K562 (cell line): Measurements from ENCODE around the gene ATP8A1. TPM values are rescaled to one million over a fixed set of nuclear protein-coding genes. Genes with fewer than 3 reads are reported as not detected.

ENCODE experiments used
- ATAC-seq: fragments of 200-7000 bp; cut with Tn5 transposase; 3 replicates; pipeline ENCODE4 v1.9.1; 2020; ENCODE audit warnings: moderate library complexity
- BruUV-seq: library from RNA; stranded (reverse); fragments of 400-500 nt; replicated peaks from 2 replicates; lab custom pipeline; 2021; lab: Mats Ljungman, UMichigan
- CTCF ChIA-PET: fragments of 300-600 bp; formaldehyde crosslinking; extraction: SDS; loops from one replicate; lab custom pipeline; 2021; ENCODE audit warnings: low intra/inter-chr PET ratio; lab: Yijun Ruan, JAX
- POLR2A ChIA-PET: fragments of 300-600, 350-650 bp; sonication (Branson Sonifier 250); formaldehyde crosslinking; extraction: SDS; loops from one replicate; lab custom pipeline; 2021; ENCODE audit warnings: antibody characterized with exemption, inconsistent platforms; lab: Yijun Ruan, JAX
- DNase-seq, 4 experiments: peaks; one replicate each; pipeline versions ENCODE4 v3.0.0 to v3.0.0-alpha.2; 2011 to 2018; ENCODE audit warnings: low spot score in 3 of 4, mixed read lengths in 3 of 4; ENCODE audit errors: extremely low read depth in 1 of 4
- FAIRE-seq: peaks from 2 replicates; lab custom pipeline; 2011; peaks lifted over from hg19 to GRCh38; lab: Jason Lieb, UNC
- H2AFZ ChIP-seq: 2 replicates; pipeline ENCODE4 v1.6.0; 2011; ENCODE audit warnings: low read depth, low read length, control low read depth, inconsistent platforms
- H3K27ac ChIP-seq: fragments of 200-600 bp; 3 replicates; pipeline ENCODE4 v1.8.0; 2011; ENCODE audit warnings: low read depth, mild to moderate bottlenecking, control low read depth, inconsistent platforms, low read length, moderate library complexity, mixed read lengths; ENCODE audit errors: extremely low read depth
- H3K27me3 ChIP-seq, 2 experiments: fragments of 300-600 bp in 1 of 2; 2 replicates in 1 of 2; 3 replicates in 1 of 2; pipeline versions ENCODE4 v1.6.0 to v1.8.0; 2011; ENCODE audit warnings: inconsistent platforms in 2 of 2, low read length in 2 of 2, mild to moderate bottlenecking in 1 of 2, mixed read lengths in 1 of 2, moderate library complexity in 1 of 2; ENCODE audit not compliant: control insufficient read depth in 2 of 2, insufficient read depth in 2 of 2
- H3K36me3 ChIP-seq: fragments of 300-600 bp; 3 replicates; pipeline ENCODE4 v1.8.0; 2011; ENCODE audit warnings: mild to moderate bottlenecking, low read length, inconsistent platforms; ENCODE audit not compliant: control insufficient read depth, insufficient read depth
- H3K4me1 ChIP-seq, 2 experiments: fragments of 200-600 bp in 1 of 2; replicated peaks in 1 of 2; 2 replicates in 1 of 2; 3 replicates in 1 of 2; pipeline versions ENCODE4 v1.5.1 to v1.8.0; 2011; ENCODE audit warnings: inconsistent platforms in 2 of 2, low read length in 2 of 2, mild to moderate bottlenecking in 1 of 2, mixed read lengths in 1 of 2, moderate library complexity in 1 of 2; ENCODE audit not compliant: control insufficient read depth in 2 of 2, insufficient read depth in 2 of 2
- H3K4me2 ChIP-seq: 2 replicates; pipeline ENCODE4 v1.6.1; 2011; ENCODE audit warnings: low read length, control low read depth, inconsistent platforms, mixed read lengths; ENCODE audit not compliant: insufficient read depth
- H3K4me3 ChIP-seq: fragments of 200-600 bp; sonication (generic), shearing (Covaris generic); 2 replicates; pipeline ENCODE4 v1.5.1; 2016; ENCODE audit warnings: control low read depth, inconsistent platforms
- H3K79me2 ChIP-seq: fragments of 200-600 bp; 3 replicates; pipeline ENCODE4 v1.8.0; 2011; ENCODE audit warnings: low read length, inconsistent platforms; ENCODE audit not compliant: control insufficient read depth, insufficient read depth
- H3K9ac ChIP-seq, 2 experiments: 2 replicates each; pipeline versions ENCODE4 v1.6.0 to v1.6.1; 2011; ENCODE audit warnings: low read depth in 2 of 2, low read length in 2 of 2, control low read depth in 1 of 2, inconsistent platforms in 1 of 2, mild to moderate bottlenecking in 1 of 2, mixed read lengths in 1 of 2; ENCODE audit not compliant: insufficient read depth in 1 of 2
- H3K9me1 ChIP-seq: one replicate; pipeline ENCODE4 v1.6.0; 2011; ENCODE audit warnings: inconsistent platforms, mild to moderate bottlenecking, low read length, moderate library complexity; ENCODE audit not compliant: control insufficient read depth, insufficient read depth
- H3K9me3 ChIP-seq: replicated peaks from 2 replicates; pipeline ENCODE4 v1.5.1; 2011; ENCODE audit warnings: low read depth, low read length, inconsistent platforms; ENCODE audit not compliant: control insufficient read depth, insufficient read depth
- H4K20me1 ChIP-seq: replicated peaks from 2 replicates; pipeline ENCODE4 v1.6.1; 2011; ENCODE audit warnings: low read length, inconsistent platforms, mixed read lengths; ENCODE audit not compliant: control insufficient read depth, insufficient read depth
- ADNP ChIP-seq: fragments of 200-800 bp; sonication (Bioruptor generic); IDR thresholded peaks from 2 replicates; pipeline ENCODE4 v1.6.1; 2016; ENCODE audit warnings: missing genetic modification characterization, missing compliant biosample characterization
- CBX2 ChIP-seq: fragments of 200-600 bp; sonication (generic); IDR thresholded peaks from one replicate; pipeline ENCODE4 v1.6.1; 2012; ENCODE audit warnings: mild to moderate bottlenecking, low read length, inconsistent platforms; ENCODE audit not compliant: insufficient read depth, poor library complexity, severe bottlenecking
- DDX20 ChIP-seq: fragments of 450-650 bp; IDR thresholded peaks from 2 replicates; pipeline ENCODE4 v1.6.1; 2016; ENCODE audit warnings: missing genetic modification characterization, low read depth, mild to moderate bottlenecking, missing compliant biosample characterization, moderate library complexity
- FOXA1 ChIP-seq: fragments of 450-650 bp; IDR thresholded peaks from 2 replicates; pipeline ENCODE4 v1.6.1; 2016; ENCODE audit warnings: mild to moderate bottlenecking, borderline replicate concordance
- HNRNPL ChIP-seq: fragments of 200-400 bp; formaldehyde crosslinking; IDR thresholded peaks from 2 replicates; pipeline ENCODE4 v1.6.1; 2017; ENCODE audit warnings: low read depth, mild to moderate bottlenecking, low read length
- L3MBTL2 ChIP-seq: fragments of 450-650 bp; IDR thresholded peaks from 2 replicates; pipeline ENCODE4 v1.6.1; 2016; ENCODE audit warnings: mild to moderate bottlenecking, moderate library complexity
- NFIX ChIP-seq: fragments of 250-450 bp; sonication (Bioruptor Pico); IDR thresholded peaks from 2 replicates; pipeline ENCODE4 v1.4.0; 2020; ENCODE audit warnings: low read depth, mild to moderate bottlenecking, moderate library complexity
- PPARD ChIP-seq: fragments of 250-450 bp; sonication (Bioruptor Pico); IDR thresholded peaks from 2 replicates; pipeline ENCODE4 v1.8.0; 2022; ENCODE audit warnings: inconsistent platforms, mild to moderate bottlenecking, moderate library complexity
- SP1 ChIP-seq: sonication (generic); formaldehyde crosslinking; IDR thresholded peaks from 2 replicates; pipeline ENCODE4 v1.8.1; 2022; ENCODE audit warnings: mild to moderate bottlenecking, missing genetic modification reagents
- TBP ChIP-seq: optimal IDR thresholded peaks from 2 replicates; pipeline ENCODE3; 2011; ENCODE audit warnings: low read depth, low read length, improper control_type of control experiment
- ZNF232 ChIP-seq: sonication (generic); formaldehyde crosslinking; IDR thresholded peaks from 2 replicates; pipeline ENCODE4 v1.8.0; 2022; ENCODE audit warnings: mild to moderate bottlenecking, missing genetic modification reagents
- WGBS: fragments of 100-300 bp; shearing (Covaris generic); methylation state at CpG from one replicate; pipeline ENCODE4 v1.1.6; 2016; ENCODE audit warnings: low coverage, mixed read lengths; ENCODE audit not compliant: insufficient coverage; ENCODE audit errors: missing lambda C conversion rate; 5-methylcytosine and 5-hydroxymethylcytosine counted together
- in situ Hi-C: fragments of 300-500 bp; cut with MboI; formaldehyde crosslinking; loops from 4 replicates; pipeline ENCODE4 v1.15.0; 2018; ENCODE audit warnings: inconsistent platforms, mixed read lengths
- intact Hi-C: fragments of 100-400 bp; cut with micrococcal nuclease; formaldehyde crosslinking; loops from 2 replicates; pipeline ENCODE4 v1.14.2; 2022
- polyA plus RNA-seq, 8 experiments: library from polyadenylated mRNA; depleted of rRNA in 4 of 8; stranded (reverse) in 5 of 8; unstranded in 3 of 8; fragments of >200 nt; fragmentation: Nextera tagmentation in 2 of 8; fragmentation: Illumina TruSeq in 1 of 8; extraction: Ambion mirVana in 2 of 8; extraction: Trizol in 1 of 8; gene quantifications; 2 replicates each; pipeline versions ENCODE4 v1.2.1 to v1.2.3, GENCODE V29; 2011 to 2014; ENCODE audit warnings: inconsistent platforms in 1 of 8, missing spikeins in 1 of 8
- total RNA-seq, 7 experiments: library from RNA; depleted of rRNA in 6 of 7; stranded (reverse); fragments of >200 nt in 6 of 7; fragmentation: Illumina TruSeq in 2 of 7; extraction: Trizol in 2 of 7; gene quantifications; 2 replicates each; pipeline versions ENCODE4 v1.2.1 to v1.2.3, GENCODE V29; 2011 to 2021; ENCODE audit warnings: low replicate concordance in 1 of 7
- TF ChIP-seq, protein P1 (sequence below): IDR thresholded peaks from 3 replicates; pipeline ENCODE4 v1.6.1; 2011; ENCODE audit warnings: borderline replicate concordance, mild to moderate bottlenecking, moderate library complexity; ENCODE audit not compliant: insufficient read length; ENCODE audit errors: extremely low read depth
- TF ChIP-seq, protein P2 (sequence below), 2 experiments: fragments of 450-650 bp; conservative IDR thresholded peaks; 2 replicates each; pipeline ENCODE4 v1.6.1; 2017; ENCODE audit warnings: mild to moderate bottlenecking in 2 of 2, moderate library complexity in 2 of 2

The ATP8A1 gene
- total and polyA plus RNA-seq, 9 of the 15 experiments (the other 6 are each of a cell fraction or from before 2014, with no cell fraction given), result 0.05 to 0.29 (median 0.07) TPM; not detected in 2

DNA sequence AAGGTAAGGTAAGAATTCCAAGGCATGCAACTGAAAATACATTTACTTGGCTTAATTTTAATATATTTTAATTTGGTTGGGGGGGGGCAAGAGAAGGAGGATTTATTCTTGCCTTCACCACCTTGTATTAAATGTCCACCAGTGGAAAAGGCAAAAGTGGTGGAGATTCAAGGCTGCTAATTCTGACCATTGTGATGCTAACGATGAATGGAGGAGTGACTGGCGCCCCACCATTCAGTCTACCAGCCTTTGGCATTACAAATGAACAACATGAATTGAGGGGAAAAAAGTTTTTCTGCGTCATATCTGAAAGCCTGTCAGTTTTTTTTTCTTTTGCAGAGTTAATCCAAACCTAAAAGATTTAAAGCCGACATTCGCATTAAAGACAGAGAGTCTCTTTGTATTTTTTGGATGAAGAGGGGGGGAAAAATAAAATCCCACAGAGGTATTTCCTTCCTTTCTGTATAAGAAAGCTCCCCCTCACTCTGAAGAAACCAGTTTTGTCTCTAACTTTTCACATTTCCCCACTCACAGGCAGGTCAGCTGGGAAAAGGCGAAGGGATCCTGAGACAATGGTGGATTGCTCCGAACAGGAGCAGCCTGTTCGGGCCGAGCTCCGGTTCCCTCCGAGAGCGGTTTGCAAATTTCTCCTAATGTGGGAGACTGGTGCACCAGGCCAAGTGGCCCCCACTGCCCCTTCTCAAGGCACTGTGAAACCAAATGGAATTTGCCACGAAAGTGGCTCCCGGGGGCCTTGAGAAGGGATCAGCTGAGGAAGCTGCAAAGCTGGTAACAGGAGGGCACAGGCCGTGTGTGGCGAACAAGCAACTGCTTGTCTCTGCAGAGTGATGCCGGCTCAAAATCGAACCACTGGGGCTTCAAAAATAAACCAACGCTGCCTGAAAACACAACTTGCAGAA lies 231.5 kb downstream of the ATP8A1 start (continued):
- no peak for TF ChIP-seq PPARD (CRISPR knock-in tag)
- TF ChIP-seq CBX2, result no peak

GRCh38 chr4:42420140-42420539 lies 236.8 kb downstream of the ATP8A1 start:
- H3K4me1 ChIP-seq, result no peaks in the 10 kb centered on the region
- DNase-seq, result no peak
- no peak overlapping the region for H3K4me2 ChIP-seq
- H3K9me3 ChIP-seq, result no peaks in the 10 kb centered on the region
- no peak overlapping the region for H2AFZ ChIP-seq
- H4K20me1 ChIP-seq, result no peaks in the 10 kb centered on the region
- CTCF ChIA-PET, result no interaction called here
- intact Hi-C loops, result no loop called here
- H3K79me2 ChIP-seq, result no peaks in the 10 kb centered on the region
- POLR2A ChIA-PET, result no interaction called here
- no peaks in the 10 kb centered on the region for H3K9me1 ChIP-seq
- no TSS peak for BruUV-seq
- no peak overlapping the region for H3K9ac ChIP-seq
- no peak overlapping the region for H3K27ac ChIP-seq
- H3K4me3 ChIP-seq, result no peak overlapping the region
- 0% methylated on average over 5 of the region's 5 CpGs for WGBS
- no peak for TF ChIP-seq HNRNPL
- TF ChIP-seq ZNF232 (CRISPR knock-in tag), result no peak
- TF ChIP-seq, protein P1, sequence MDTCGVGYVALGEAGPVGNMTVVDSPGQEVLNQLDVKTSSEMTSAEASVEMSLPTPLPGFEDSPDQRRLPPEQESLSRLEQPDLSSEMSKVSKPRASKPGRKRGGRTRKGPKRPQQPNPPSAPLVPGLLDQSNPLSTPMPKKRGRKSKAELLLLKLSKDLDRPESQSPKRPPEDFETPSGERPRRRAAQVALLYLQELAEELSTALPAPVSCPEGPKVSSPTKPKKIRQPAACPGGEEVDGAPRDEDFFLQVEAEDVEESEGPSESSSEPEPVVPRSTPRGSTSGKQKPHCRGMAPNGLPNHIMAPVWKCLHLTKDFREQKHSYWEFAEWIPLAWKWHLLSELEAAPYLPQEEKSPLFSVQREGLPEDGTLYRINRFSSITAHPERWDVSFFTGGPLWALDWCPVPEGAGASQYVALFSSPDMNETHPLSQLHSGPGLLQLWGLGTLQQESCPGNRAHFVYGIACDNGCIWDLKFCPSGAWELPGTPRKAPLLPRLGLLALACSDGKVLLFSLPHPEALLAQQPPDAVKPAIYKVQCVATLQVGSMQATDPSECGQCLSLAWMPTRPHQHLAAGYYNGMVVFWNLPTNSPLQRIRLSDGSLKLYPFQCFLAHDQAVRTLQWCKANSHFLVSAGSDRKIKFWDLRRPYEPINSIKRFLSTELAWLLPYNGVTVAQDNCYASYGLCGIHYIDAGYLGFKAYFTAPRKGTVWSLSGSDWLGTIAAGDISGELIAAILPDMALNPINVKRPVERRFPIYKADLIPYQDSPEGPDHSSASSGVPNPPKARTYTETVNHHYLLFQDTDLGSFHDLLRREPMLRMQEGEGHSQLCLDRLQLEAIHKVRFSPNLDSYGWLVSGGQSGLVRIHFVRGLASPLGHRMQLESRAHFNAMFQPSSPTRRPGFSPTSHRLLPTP, result no peak
- no peak for TF ChIP-seq ADNP
- TF ChIP-seq DDX20 (tag), result no peak
- TF ChIP-seq TBP, result no peak
- TF ChIP-seq, protein P2, sequence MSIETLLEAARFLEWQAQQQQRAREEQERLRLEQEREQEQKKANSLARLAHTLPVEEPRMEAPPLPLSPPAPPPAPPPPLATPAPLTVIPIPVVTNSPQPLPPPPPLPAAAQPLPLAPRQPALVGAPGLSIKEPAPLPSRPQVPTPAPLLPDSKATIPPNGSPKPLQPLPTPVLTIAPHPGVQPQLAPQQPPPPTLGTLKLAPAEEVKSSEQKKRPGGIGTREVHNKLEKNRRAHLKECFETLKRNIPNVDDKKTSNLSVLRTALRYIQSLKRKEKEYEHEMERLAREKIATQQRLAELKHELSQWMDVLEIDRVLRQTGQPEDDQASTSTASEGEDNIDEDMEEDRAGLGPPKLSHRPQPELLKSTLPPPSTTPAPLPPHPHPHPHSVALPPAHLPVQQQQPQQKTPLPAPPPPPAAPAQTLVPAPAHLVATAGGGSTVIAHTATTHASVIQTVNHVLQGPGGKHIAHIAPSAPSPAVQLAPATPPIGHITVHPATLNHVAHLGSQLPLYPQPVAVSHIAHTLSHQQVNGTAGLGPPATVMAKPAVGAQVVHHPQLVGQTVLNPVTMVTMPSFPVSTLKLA (conservative IDR thresholded peaks at IDR 0.05), result no peak
- no peak for TF ChIP-seq L3MBTL2
- no peak for TF ChIP-seq NFIX
- TF ChIP-seq SP1, result no peak
- TF ChIP-seq FOXA1, result no peak
- TF ChIP-seq, all 486 proteins: peak for 0
- FAIRE-seq (no peak), ATAC-seq (no peak)
- H3K27me3 ChIP-seq, result no peaks in the 10 kb centered on the region
- H3K36me3 ChIP-seq, result no peaks in the 10 kb centered on the region
- in situ Hi-C loops, result no loop called here
